PC-3 (cell line): Measurements from ENCODE around the gene ENTHD1. TPM values are rescaled to one million over a fixed set of nuclear protein-coding genes. Genes with fewer than 3 reads are reported as not detected.

Source experiments
- ATAC-seq: fragments of 200-7000 bp; cut with Tn5 transposase; 2 replicates; pipeline ENCODE4 v1.9.1; 2020; ENCODE audit warnings: mild to moderate bottlenecking, moderate library complexity
- BruUV-seq: library from RNA; stranded (reverse); fragments of 400-500 nt; replicated peaks from 2 replicates; lab custom pipeline; 2021; lab: Mats Ljungman, UMichigan
- CTCF ChIA-PET: fragments of 300-600 bp; sonication (Branson Sonifier 250); formaldehyde crosslinking; loops from one replicate; lab custom pipeline; 2022; ENCODE audit warnings: antibody characterized with exemption; lab: Charles Lee
- POLR2A ChIA-PET: fragments of 300-600 bp; sonication (Branson Sonifier 250); formaldehyde crosslinking; loops from one replicate; lab custom pipeline; 2022; ENCODE audit warnings: antibody characterized with exemption; ENCODE audit not compliant: unreplicated experiment; lab: Charles Lee
- DNase-seq: peaks from one replicate; pipeline ENCODE4 v3.0.0-alpha.2; 2015
- H2AFZ ChIP-seq: fragments of 300-600 bp; sonication (generic); 2 replicates; pipeline ENCODE4 v1.6.0; 2016; ENCODE audit warnings: antibody characterized with exemption, low read length
- H3F3A ChIP-seq: fragments of 300-600 bp; sonication (generic); one replicate; pipeline ENCODE4 v1.6.0; 2017; ENCODE audit warnings: antibody characterized with exemption, low read length, control low read depth, mild to moderate bottlenecking; ENCODE audit not compliant: unreplicated experiment
- H3K27ac ChIP-seq: fragments of 300-600 bp; sonication (generic); 2 replicates; pipeline ENCODE4 v1.5.1; 2016; ENCODE audit warnings: mild to moderate bottlenecking, low read length
- H3K27me3 ChIP-seq: fragments of 300-600 bp; sonication (generic); 2 replicates; pipeline ENCODE4 v1.6.1; 2016; ENCODE audit warnings: low read length, mixed read lengths
- H3K36me3 ChIP-seq: fragments of 300-600 bp; sonication (generic); 2 replicates; pipeline ENCODE4 v1.6.1; 2016; ENCODE audit warnings: low read depth, mixed run types, low read length, mixed read lengths
- H3K4me1 ChIP-seq: fragments of 300-600 bp; sonication (generic); 2 replicates; pipeline ENCODE4 v1.5.1; 2016; ENCODE audit warnings: low read length; ENCODE audit not compliant: insufficient read depth
- H3K4me2 ChIP-seq: fragments of 300-600 bp; sonication (generic); 2 replicates; pipeline ENCODE4 v1.6.0; 2016; ENCODE audit warnings: low read length
- H3K4me3 ChIP-seq: fragments of 300-600 bp; sonication (generic); 2 replicates; pipeline ENCODE4 v1.5.1; 2016; ENCODE audit warnings: mild to moderate bottlenecking, low read length, mixed read lengths
- H3K79me2 ChIP-seq: fragments of 300-600 bp; sonication (generic); 2 replicates; pipeline ENCODE4 v1.6.1; 2017; ENCODE audit warnings: low read length, mixed read lengths
- H3K9ac ChIP-seq: fragments of 300-600 bp; sonication (generic); 2 replicates; pipeline ENCODE4 v1.6.0; 2016; ENCODE audit warnings: mild to moderate bottlenecking, low read length
- H3K9me2 ChIP-seq: fragments of 300-600 bp; sonication (generic); replicated peaks from 2 replicates; pipeline ENCODE4 v1.6.1; 2016; ENCODE audit warnings: mixed run types, low read length, mixed read lengths
- H3K9me3 ChIP-seq: fragments of 300-600 bp; sonication (generic); 2 replicates; pipeline ENCODE4 v1.6.1; 2016; ENCODE audit warnings: low read length, mixed read lengths
- H4K20me1 ChIP-seq: fragments of 300-600 bp; sonication (generic); 2 replicates; pipeline ENCODE4 v1.6.1; 2016; ENCODE audit warnings: low read length, mixed read lengths
- EZH2 ChIP-seq: fragments of 300-600 bp; sonication (generic); IDR thresholded peaks from one replicate; pipeline ENCODE4 v1.6.1; 2017; ENCODE audit warnings: antibody characterized with exemption, mild to moderate bottlenecking, low read length; ENCODE audit not compliant: unreplicated experiment
- EZH2phosphoT487 ChIP-seq: fragments of 300-600 bp; sonication (generic); IDR thresholded peaks from 2 replicates; pipeline ENCODE4 v1.6.1; 2018; ENCODE audit warnings: mild to moderate bottlenecking, antibody characterized with exemption, low read length, borderline replicate concordance
- intact Hi-C: fragments of 100-400 bp; cut with micrococcal nuclease; formaldehyde crosslinking; loops from 2 replicates; pipeline ENCODE4 v1.9.0; 2023
- total RNA-seq: library from RNA; depleted of rRNA; stranded (reverse); fragments of >200 nt; gene quantifications from 2 replicates; pipeline ENCODE4 v1.2.3, GENCODE V29; 2014
- TF ChIP-seq, protein P1 (sequence below): fragments of 300-600 bp; sonication (generic); conservative IDR thresholded peaks from 2 replicates; pipeline ENCODE4 v1.5.1; 2017; ENCODE audit warnings: antibody characterized with exemption, low read depth, mild to moderate bottlenecking, low read length

Gene ENTHD1
- total RNA-seq, 1 experiment from 2014 or later, result not detected

- Histone ChIP-seq H3K9me2 (no peaks in the 10 kb centered on the region), H4K20me1 (no peaks in the 10 kb centered on the region), H3K4me1 (no peaks in the 10 kb centered on the region), H3K36me3 (no peaks in the 10 kb centered on the region), H3K27me3 (peaks cover 49% of the 10 kb centered on the region), H3K9me3 (no peaks in the 10 kb centered on the region), H3K27ac (no peak overlapping the region), H3F3A (no peaks in the 10 kb centered on the region), H3K9ac (no peak overlapping the region), H3K4me3 (no peak overlapping the region), H3K4me2 (no peak overlapping the region), H2AFZ (no peak overlapping the region), H3K79me2 (no peaks in the 10 kb centered on the region)
- CTCF ChIA-PET, result no interaction called here
- DNase-seq, result no peak
- no peak for ATAC-seq
- POLR2A ChIA-PET, result no interaction called here
- intact Hi-C loops, result no loop called here
- BruUV-seq, result no TSS peak
- no peak for TF ChIP-seq EZH2
- no peak for TF ChIP-seq EZH2phosphoT487
- TF ChIP-seq, protein P1, sequence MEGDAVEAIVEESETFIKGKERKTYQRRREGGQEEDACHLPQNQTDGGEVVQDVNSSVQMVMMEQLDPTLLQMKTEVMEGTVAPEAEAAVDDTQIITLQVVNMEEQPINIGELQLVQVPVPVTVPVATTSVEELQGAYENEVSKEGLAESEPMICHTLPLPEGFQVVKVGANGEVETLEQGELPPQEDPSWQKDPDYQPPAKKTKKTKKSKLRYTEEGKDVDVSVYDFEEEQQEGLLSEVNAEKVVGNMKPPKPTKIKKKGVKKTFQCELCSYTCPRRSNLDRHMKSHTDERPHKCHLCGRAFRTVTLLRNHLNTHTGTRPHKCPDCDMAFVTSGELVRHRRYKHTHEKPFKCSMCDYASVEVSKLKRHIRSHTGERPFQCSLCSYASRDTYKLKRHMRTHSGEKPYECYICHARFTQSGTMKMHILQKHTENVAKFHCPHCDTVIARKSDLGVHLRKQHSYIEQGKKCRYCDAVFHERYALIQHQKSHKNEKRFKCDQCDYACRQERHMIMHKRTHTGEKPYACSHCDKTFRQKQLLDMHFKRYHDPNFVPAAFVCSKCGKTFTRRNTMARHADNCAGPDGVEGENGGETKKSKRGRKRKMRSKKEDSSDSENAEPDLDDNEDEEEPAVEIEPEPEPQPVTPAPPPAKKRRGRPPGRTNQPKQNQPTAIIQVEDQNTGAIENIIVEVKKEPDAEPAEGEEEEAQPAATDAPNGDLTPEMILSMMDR, result no peak
These were observed 43.1 kb upstream of the ENTHD1 start for GRCh38 chr22:39936523-39937145.

DNA sequence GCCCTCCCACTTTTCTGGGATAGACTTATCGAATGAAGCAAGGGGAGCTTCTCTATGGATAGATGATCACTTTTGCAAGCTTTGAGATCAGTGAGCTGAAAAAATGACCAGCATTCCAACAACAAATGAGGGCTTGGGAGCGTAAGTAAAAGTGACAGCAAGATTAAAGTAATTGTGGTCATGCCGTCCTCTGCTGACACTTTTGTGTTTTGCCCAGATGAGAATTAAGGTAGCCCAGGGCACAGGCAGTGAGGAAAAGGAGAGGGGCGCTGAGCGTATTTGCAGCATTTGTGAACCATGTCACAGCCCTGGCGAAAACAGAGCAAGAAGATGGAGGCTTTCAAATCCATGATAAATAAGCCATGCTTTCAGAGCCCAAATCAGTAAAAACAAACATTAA lies 42.1 kb upstream of the ENTHD1 start:
- Histone ChIP-seq H3K9me3 (no peaks in the 10 kb centered on the region), H3K79me2 (no peaks in the 10 kb centered on the region), H3K4me1 (no peaks in the 10 kb centered on the region), H3K4me3 (no peak overlapping the region), H3K9ac (no peak overlapping the region), H4K20me1 (no peaks in the 10 kb centered on the region), H3K27me3 (peaks cover 60% of the 10 kb centered on the region), H3K9me2 (no peaks in the 10 kb centered on the region), H3K27ac (no peak overlapping the region), H3K36me3 (no peaks in the 10 kb centered on the region), H3K4me2 (no peak overlapping the region), H3F3A (no peaks in the 10 kb centered on the region), H2AFZ (no peak overlapping the region)
- ATAC-seq (no peak), DNase-seq (no peak)
- TF ChIP-seq EZH2phosphoT487 (no peak), EZH2 (no peak)
- TF ChIP-seq, protein P1, result no peak
- intact Hi-C loops, result no loop called here
- POLR2A ChIA-PET, result no interaction called here
- BruUV-seq, result no TSS peak
- CTCF ChIA-PET, result no interaction called here

DNA sequence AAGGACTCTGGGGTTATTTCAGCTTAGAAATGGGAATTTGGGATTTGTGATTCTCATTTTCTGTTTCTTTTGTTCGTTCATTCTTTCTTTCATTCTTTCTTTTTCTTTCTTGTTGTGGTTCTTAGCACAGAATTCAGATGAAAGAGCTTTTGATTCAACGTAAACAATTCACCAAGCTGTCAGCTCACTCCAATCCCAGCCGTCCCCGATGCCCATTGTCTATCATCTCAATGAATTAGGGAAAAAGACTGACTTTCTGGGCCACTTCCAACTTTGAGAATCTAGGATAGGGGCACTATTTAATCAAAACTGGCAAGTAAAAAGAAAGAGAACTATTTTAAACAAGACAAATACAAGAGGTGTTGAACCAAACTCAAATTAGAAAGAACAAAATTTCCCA lies 41.6 kb upstream of the ENTHD1 start:
- no peak for ATAC-seq
- H2AFZ ChIP-seq, result no peak overlapping the region
- H3K9me2 ChIP-seq, result no peaks in the 10 kb centered on the region
- H3K4me2 ChIP-seq, result no peak overlapping the region
- H3K9me3 ChIP-seq, result no peaks in the 10 kb centered on the region
- H3K4me1 ChIP-seq, result no peaks in the 10 kb centered on the region
- H3K27me3 ChIP-seq, result peaks cover 65% of the 10 kb centered on the region
- no peak for DNase-seq
- no peak overlapping the region for H3K9ac ChIP-seq
- CTCF ChIA-PET, result interaction anchor here (0.7 kb wide), 1 partner anchor 401 kb away, joined by 3 read pairs; no protein-coding TSS in a partner anchor
- intact Hi-C loops, result no loop called here
- no TSS peak for BruUV-seq
- no peaks in the 10 kb centered on the region for H3K79me2 ChIP-seq
- H4K20me1 ChIP-seq, result no peaks in the 10 kb centered on the region
- H3F3A ChIP-seq, result no peaks in the 10 kb centered on the region
- no peak overlapping the region for H3K27ac ChIP-seq
- H3K36me3 ChIP-seq, result no peaks in the 10 kb centered on the region
- TF ChIP-seq, protein P1, result no peak
- TF ChIP-seq EZH2phosphoT487 (no peak), EZH2 (no peak)
- POLR2A ChIA-PET, result no interaction called here
- H3K4me3 ChIP-seq, result no peak overlapping the region
